Hepatocyte (in vitro differentiated cells): ENCODE measurements around the gene C4orf51. TPM values are rescaled to one million over a fixed set of nuclear protein-coding genes. Genes with fewer than 3 reads are reported as not detected.

Source experiments
- DNase-seq: peaks from one replicate; pipeline ENCODE4 v3.0.0-alpha.2; 2016; ENCODE audit warnings: low spot score
- H2AFZ ChIP-seq: fragments of 200-600 bp; sonication (generic); 2 replicates; pipeline ENCODE4 v1.6.0; 2016; ENCODE audit warnings: antibody characterized with exemption, mild to moderate bottlenecking
- H3K27ac ChIP-seq: fragments of 200-600 bp; sonication (generic); 2 replicates; pipeline ENCODE4 v1.5.1; 2016; ENCODE audit warnings: mild to moderate bottlenecking
- H3K27me3 ChIP-seq: fragments of 200-600 bp; sonication (generic); 2 replicates; pipeline ENCODE4 v1.6.1; 2016
- H3K36me3 ChIP-seq: fragments of 200-600 bp; sonication (generic); replicated peaks from 2 replicates; pipeline ENCODE4 v1.5.1; 2016; ENCODE audit warnings: low read depth; ENCODE audit not compliant: insufficient read depth
- H3K4me1 ChIP-seq: fragments of 200-600 bp; sonication (generic); 2 replicates; pipeline ENCODE4 v1.5.1; 2016; ENCODE audit warnings: mild to moderate bottlenecking, moderate library complexity; ENCODE audit not compliant: insufficient read depth
- H3K4me2 ChIP-seq: fragments of 200-600 bp; sonication (generic); 2 replicates; pipeline ENCODE4 v1.6.0; 2016
- H3K4me3 ChIP-seq: fragments of 200-600 bp; sonication (generic); 2 replicates; pipeline ENCODE4 v1.5.1; 2016; ENCODE audit warnings: mild to moderate bottlenecking
- H3K79me2 ChIP-seq: fragments of 200-600 bp; sonication (generic); 2 replicates; pipeline ENCODE4 v1.6.0; 2017; ENCODE audit warnings: mild to moderate bottlenecking
- H3K9me2 ChIP-seq: fragments of 200-600 bp; sonication (generic); replicated peaks from 2 replicates; pipeline ENCODE4 v1.6.0; 2017; ENCODE audit warnings: mild to moderate bottlenecking; ENCODE audit not compliant: insufficient read depth
- H3K9me3 ChIP-seq: fragments of 200-600 bp; sonication (generic); 2 replicates; pipeline ENCODE4 v1.5.1; 2016; ENCODE audit warnings: low read depth, mild to moderate bottlenecking
- H4K20me1 ChIP-seq: fragments of 200-600 bp; sonication (generic); 2 replicates; pipeline ENCODE4 v1.6.0; 2016; ENCODE audit warnings: mild to moderate bottlenecking; ENCODE audit not compliant: insufficient read depth, poor library complexity, severe bottlenecking
- EZH2 ChIP-seq: fragments of 200-600 bp; sonication (generic); IDR thresholded peaks from 2 replicates; pipeline ENCODE4 v1.6.1; 2016; ENCODE audit warnings: antibody characterized with exemption, mild to moderate bottlenecking, borderline replicate concordance
- EZH2phosphoT487 ChIP-seq: fragments of 200-600 bp; sonication (generic); IDR thresholded peaks from one replicate; pipeline ENCODE4 v1.6.1; 2018; ENCODE audit warnings: antibody characterized with exemption, mild to moderate bottlenecking, low read depth, moderate library complexity; ENCODE audit not compliant: unreplicated experiment, severe bottlenecking
- WGBS: methylation state at CpG from one replicate; pipeline ENCODE4 v1.1.6; 2016; ENCODE audit warnings: low lambda C conversion rate; ENCODE audit errors: missing lambda C conversion rate; 5-methylcytosine and 5-hydroxymethylcytosine counted together
- polyA plus RNA-seq: library from polyadenylated mRNA; unstranded; fragments of >200 nt; fragmentation: Nextera tagmentation; extraction: Ambion mirVana; gene quantifications from 2 replicates; pipeline ENCODE4 v1.2.1, GENCODE V29; 2016
- total RNA-seq: library from RNA; depleted of rRNA; stranded (reverse); fragments of >200 nt; gene quantifications from 2 replicates; pipeline ENCODE4 v1.2.3, GENCODE V29; 2014
- TF ChIP-seq, protein P1 (sequence below): fragments of 200-600 bp; sonication (generic); IDR thresholded peaks from 2 replicates; pipeline ENCODE4 v1.5.1; 2016; ENCODE audit warnings: antibody characterized with exemption, mild to moderate bottlenecking; ENCODE audit not compliant: poor library complexity

C4orf51 gene
- total and polyA plus RNA-seq, 2 experiments from 2014 or later, result not detected

- H3K4me2 ChIP-seq, result no peak overlapping the region
- DNase-seq, result no peak
Observed at GRCh38 chr4:145698507-145698906, 18.6 kb downstream of the C4orf51 start.

DNA sequence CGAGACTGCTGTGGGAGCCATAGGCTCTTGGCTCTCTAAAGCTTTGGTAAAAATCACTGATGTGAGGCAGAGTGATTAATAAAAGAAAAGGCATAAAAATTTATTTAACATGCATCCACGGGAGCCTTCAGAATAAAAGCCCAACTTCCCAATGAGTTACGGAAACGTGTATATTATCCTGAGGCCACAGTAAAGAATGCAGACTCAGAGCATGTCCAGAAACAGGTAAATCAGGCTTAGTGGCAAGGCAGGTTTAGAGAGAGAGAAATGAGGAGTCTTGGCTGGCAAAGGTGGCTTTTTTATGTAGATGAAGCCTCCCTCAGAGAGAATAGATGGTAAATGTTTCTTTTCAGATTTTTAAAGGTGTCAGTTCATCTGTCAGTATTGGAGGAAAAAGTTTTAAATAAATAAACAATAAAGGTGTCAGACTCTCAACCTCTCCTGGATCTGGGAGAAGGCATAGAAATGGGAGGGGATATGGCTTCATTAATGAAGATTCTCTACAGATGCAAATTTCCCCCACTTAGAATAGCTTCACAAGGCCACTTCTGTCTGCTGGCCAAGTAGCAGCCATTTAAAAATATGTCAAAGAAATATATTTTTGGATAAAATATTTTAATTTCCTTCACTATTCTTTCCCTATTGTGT, 24.0 kb downstream of the C4orf51 start:
- no peak overlapping the region for H3K4me3 ChIP-seq
- no peaks in the 10 kb centered on the region for H3K9me2 ChIP-seq
- TF ChIP-seq EZH2phosphoT487 (no peak), EZH2 (no peak)
- TF ChIP-seq, protein P1, sequence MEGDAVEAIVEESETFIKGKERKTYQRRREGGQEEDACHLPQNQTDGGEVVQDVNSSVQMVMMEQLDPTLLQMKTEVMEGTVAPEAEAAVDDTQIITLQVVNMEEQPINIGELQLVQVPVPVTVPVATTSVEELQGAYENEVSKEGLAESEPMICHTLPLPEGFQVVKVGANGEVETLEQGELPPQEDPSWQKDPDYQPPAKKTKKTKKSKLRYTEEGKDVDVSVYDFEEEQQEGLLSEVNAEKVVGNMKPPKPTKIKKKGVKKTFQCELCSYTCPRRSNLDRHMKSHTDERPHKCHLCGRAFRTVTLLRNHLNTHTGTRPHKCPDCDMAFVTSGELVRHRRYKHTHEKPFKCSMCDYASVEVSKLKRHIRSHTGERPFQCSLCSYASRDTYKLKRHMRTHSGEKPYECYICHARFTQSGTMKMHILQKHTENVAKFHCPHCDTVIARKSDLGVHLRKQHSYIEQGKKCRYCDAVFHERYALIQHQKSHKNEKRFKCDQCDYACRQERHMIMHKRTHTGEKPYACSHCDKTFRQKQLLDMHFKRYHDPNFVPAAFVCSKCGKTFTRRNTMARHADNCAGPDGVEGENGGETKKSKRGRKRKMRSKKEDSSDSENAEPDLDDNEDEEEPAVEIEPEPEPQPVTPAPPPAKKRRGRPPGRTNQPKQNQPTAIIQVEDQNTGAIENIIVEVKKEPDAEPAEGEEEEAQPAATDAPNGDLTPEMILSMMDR, result no peak
- peak overlapping the region; percentile 4 for H3K4me2 ChIP-seq
- H3K36me3 ChIP-seq, result no peaks in the 10 kb centered on the region
- peak overlapping the region; percentile 1 for H3K27ac ChIP-seq
- no peaks in the 10 kb centered on the region for H4K20me1 ChIP-seq
- H2AFZ ChIP-seq, result no peak overlapping the region
- DNase-seq, result peak; percentile 17
- 36% methylated on average over 4 of the region's 4 CpGs for WGBS
- no peaks in the 10 kb centered on the region for H3K9me3 ChIP-seq
- no peaks in the 10 kb centered on the region for H3K4me1 ChIP-seq
- no peaks in the 10 kb centered on the region for H3K27me3 ChIP-seq
- H3K79me2 ChIP-seq, result no peaks in the 10 kb centered on the region

More at GRCh38 chr4:145698507-145698906, 18.6 kb downstream of the C4orf51 start:
- H3K9me3 ChIP-seq, result no peaks in the 10 kb centered on the region
- H2AFZ ChIP-seq, result no peak overlapping the region
- no peaks in the 10 kb centered on the region for H3K27me3 ChIP-seq
- TF ChIP-seq EZH2phosphoT487, result no peak
- TF ChIP-seq, protein P1, result no peak
- TF ChIP-seq EZH2, result no peak
- no peak overlapping the region for H3K4me3 ChIP-seq
- no peaks in the 10 kb centered on the region for H3K4me1 ChIP-seq
- no peaks in the 10 kb centered on the region for H3K9me2 ChIP-seq
- 63% methylated on average over 2 of the region's 2 CpGs for WGBS
- no peaks in the 10 kb centered on the region for H3K79me2 ChIP-seq
- H3K27ac ChIP-seq, result no peak overlapping the region
- H3K36me3 ChIP-seq, result no peaks in the 10 kb centered on the region
- H4K20me1 ChIP-seq, result no peaks in the 10 kb centered on the region

- 86% methylated on average over 1 of the region's 1 CpG for WGBS
- H3K4me2 ChIP-seq, result no peak overlapping the region
- DNase-seq, result no peak
Observed at GRCh38 chr4:145709336-145709735, 29.4 kb downstream of the C4orf51 start.

More at GRCh38 chr4:145709336-145709735, 29.4 kb downstream of the C4orf51 start:
- no peaks in the 10 kb centered on the region for H3K36me3 ChIP-seq
- no peaks in the 10 kb centered on the region for H4K20me1 ChIP-seq
- H3K79me2 ChIP-seq, result no peaks in the 10 kb centered on the region
- H3K27me3 ChIP-seq, result no peaks in the 10 kb centered on the region
- H3K9me3 ChIP-seq, result no peaks in the 10 kb centered on the region
- TF ChIP-seq, protein P1, result no peak
- TF ChIP-seq EZH2phosphoT487, result no peak
- TF ChIP-seq EZH2, result no peak
- no peak overlapping the region for H3K27ac ChIP-seq
- no peak overlapping the region for H2AFZ ChIP-seq
- H3K4me3 ChIP-seq, result no peak overlapping the region
- no peaks in the 10 kb centered on the region for H3K4me1 ChIP-seq
- no peaks in the 10 kb centered on the region for H3K9me2 ChIP-seq
